Measurements from ENCODE around the gene KRTAP10-2. TPM values are rescaled to one million over a fixed set of nuclear protein-coding genes. Genes with fewer than 3 reads are reported as not detected.

KRTAP10-2 gene
- total RNA-seq, 4 donors from 2014 or later: not detected

- 86% methylated on average over 1 of the region's 1 CpG; no CpG with 5 or more reads in 1 of the 2 donors for WGBS, 2 donors
- no peak for DNase-seq
These were observed 28.5 kb downstream of the KRTAP10-2 start for GRCh38 chr21:44522753-44523204.

GRCh38 chr21:44521928-44522752 is 29.2 kb downstream of the KRTAP10-2 start:
- Histone ChIP-seq H3K9me3 (no peaks in the 10 kb centered on the region), H3K36me3 (no peaks in the 10 kb centered on the region), H3K27me3 (no peaks in the 10 kb centered on the region), H3K27ac (no peak overlapping the region), H3K4me1 (no peaks in the 10 kb centered on the region), H3K4me3 (replicated peaks in 1 of 3) (no peak overlapping the region)
- TF ChIP-seq POLR2A (IDR thresholded peaks at IDR 0.05) (no peak), CTCF (IDR thresholded peaks at IDR 0.05) (no peak)
- no peak for DNase-seq
- WGBS, 2 donors: 90 to 93% methylated on average over 19 to 31 of the region's 33 CpGs
- intact Hi-C loops (cut with DNase I): no loop called here

More at GRCh38 chr21:44522753-44523204, 28.5 kb downstream of the KRTAP10-2 start:
- no peaks in the 10 kb centered on the region for H3K36me3 ChIP-seq
- H3K4me1 ChIP-seq: no peaks in the 10 kb centered on the region
- intact Hi-C loops (cut with DNase I): no loop called here
- H3K4me3 ChIP-seq (replicated peaks in 1 of 3): no peak overlapping the region
- H3K27me3 ChIP-seq: no peaks in the 10 kb centered on the region
- H3K9me3 ChIP-seq: no peaks in the 10 kb centered on the region
- TF ChIP-seq POLR2A (IDR thresholded peaks at IDR 0.05) (no peak), CTCF (IDR thresholded peaks at IDR 0.05) (no peak)
- no peak overlapping the region for H3K27ac ChIP-seq

- intact Hi-C loops (cut with DNase I): no loop called here
- Histone ChIP-seq H3K4me1 (no peaks in the 10 kb centered on the region), H3K27ac (no peak overlapping the region), H3K36me3 (no peaks in the 10 kb centered on the region), H3K27me3 (no peaks in the 10 kb centered on the region), H3K4me3 (replicated peaks in 1 of 3) (no peak overlapping the region), H3K9me3 (no peaks in the 10 kb centered on the region)
- 83 to 89% methylated on average over 9 to 18 of the region's 22 CpGs for WGBS, 2 donors
- no peak for DNase-seq
- TF ChIP-seq POLR2A (IDR thresholded peaks at IDR 0.05): no peak
- no peak for TF ChIP-seq CTCF (IDR thresholded peaks at IDR 0.05)
These were observed 29.9 kb downstream of the KRTAP10-2 start for GRCh38 chr21:44521301-44521927.

- no peak for DNase-seq
- intact Hi-C loops (cut with DNase I): no loop called here
These were observed 30.7 kb downstream of the KRTAP10-2 start for GRCh38 chr21:44520326-44521300.

More at GRCh38 chr21:44520326-44521300, 30.7 kb downstream of the KRTAP10-2 start:
- Histone ChIP-seq H3K36me3 (no peaks in the 10 kb centered on the region), H3K9me3 (no peaks in the 10 kb centered on the region), H3K4me3 (replicated peaks in 1 of 3) (no peak overlapping the region), H3K27ac (no peak overlapping the region), H3K27me3 (no peaks in the 10 kb centered on the region), H3K4me1 (no peaks in the 10 kb centered on the region)
- 86 to 91% methylated on average over 19 to 23 of the region's 31 CpGs for WGBS, 2 donors
- TF ChIP-seq CTCF (IDR thresholded peaks at IDR 0.05): no peak
- no peak for TF ChIP-seq POLR2A (IDR thresholded peaks at IDR 0.05)
